ENCODE data around the gene CFAP100.

DNA sequence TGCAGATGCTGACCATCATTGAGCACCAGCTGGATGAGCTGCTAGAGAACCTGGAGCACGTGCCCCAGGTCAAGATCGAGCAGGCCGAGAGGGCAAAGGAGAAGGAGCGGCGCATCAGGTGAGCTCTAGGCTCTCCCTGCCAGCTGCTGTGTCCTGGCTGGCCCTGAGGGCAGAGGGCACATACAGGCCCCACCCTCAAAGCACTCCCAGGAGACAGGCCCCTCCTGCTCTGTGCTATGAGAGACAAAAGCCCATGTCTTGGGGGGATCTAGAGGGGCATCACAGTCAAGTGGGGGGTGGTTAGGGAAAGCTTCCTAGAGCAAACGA is 39.5 kb downstream of the CFAP100 start:
- TF ChIP-seq, protein P1, sequence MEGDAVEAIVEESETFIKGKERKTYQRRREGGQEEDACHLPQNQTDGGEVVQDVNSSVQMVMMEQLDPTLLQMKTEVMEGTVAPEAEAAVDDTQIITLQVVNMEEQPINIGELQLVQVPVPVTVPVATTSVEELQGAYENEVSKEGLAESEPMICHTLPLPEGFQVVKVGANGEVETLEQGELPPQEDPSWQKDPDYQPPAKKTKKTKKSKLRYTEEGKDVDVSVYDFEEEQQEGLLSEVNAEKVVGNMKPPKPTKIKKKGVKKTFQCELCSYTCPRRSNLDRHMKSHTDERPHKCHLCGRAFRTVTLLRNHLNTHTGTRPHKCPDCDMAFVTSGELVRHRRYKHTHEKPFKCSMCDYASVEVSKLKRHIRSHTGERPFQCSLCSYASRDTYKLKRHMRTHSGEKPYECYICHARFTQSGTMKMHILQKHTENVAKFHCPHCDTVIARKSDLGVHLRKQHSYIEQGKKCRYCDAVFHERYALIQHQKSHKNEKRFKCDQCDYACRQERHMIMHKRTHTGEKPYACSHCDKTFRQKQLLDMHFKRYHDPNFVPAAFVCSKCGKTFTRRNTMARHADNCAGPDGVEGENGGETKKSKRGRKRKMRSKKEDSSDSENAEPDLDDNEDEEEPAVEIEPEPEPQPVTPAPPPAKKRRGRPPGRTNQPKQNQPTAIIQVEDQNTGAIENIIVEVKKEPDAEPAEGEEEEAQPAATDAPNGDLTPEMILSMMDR (IDR thresholded peaks at IDR 0.05), result no peak
- TF ChIP-seq POLR2A (IDR thresholded peaks at IDR 0.05), result no peak
